ENCODE results near the gene MAOA. TPM values are rescaled to one million over a fixed set of nuclear protein-coding genes. Genes with fewer than 3 reads are reported as not detected.
"Not testable (repeated sequence)": the region's sequence is repeated elsewhere in the genome, so short reads cannot be mapped to it uniquely, and the experiment has no call there.

MAOA gene
- 100 to 1,000 TPM; 307 to 349 TPM for total RNA-seq

DNA sequence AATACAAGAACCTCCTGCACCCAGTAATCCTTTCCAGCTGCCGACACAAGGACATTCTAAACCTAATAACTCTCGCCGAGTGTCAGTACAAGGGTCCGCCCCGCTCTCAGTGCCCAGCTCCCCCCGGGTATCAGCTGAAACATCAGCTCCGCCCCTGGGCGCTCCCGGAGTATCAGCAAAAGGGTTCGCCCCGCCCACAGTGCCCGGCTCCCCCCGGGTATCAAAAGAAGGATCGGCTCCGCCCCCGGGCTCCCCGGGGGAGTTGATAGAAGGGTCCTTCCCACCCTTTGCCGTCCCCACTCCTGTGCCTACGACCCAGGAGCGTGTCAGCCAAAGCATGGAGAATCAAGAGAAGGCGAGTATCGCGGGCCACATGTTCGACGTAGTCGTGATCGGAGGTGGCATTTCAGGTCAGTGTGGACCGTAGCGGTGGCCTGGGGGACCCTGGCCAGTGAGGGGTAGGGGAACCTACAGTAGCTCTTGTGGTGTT lies at the start of gene MAOA:
Gene MAOA (plus strand): TSS at position 295 of the 490 bp plus-strand sequence. CDS start 43 bp downstream, at position 338.
- DNase-seq = peak; percentile 93
- Histone ChIP-seq H3K27ac (peak within 1 kb of the TSS; percentile 83), H3K27me3 (no peaks in the 10 kb centered on the region), H3K4me1 (no peaks in the 10 kb centered on the region), H3K4me3 (peak within 1 kb of the TSS; percentile 60), H3K36me3 (no peaks in the 10 kb centered on the region), H3K9ac (ENCODE audit: low read depth in 2 of 2, low read length in 2 of 2) (peak within 1 kb of the TSS; percentile 86 to 87), H3K9me3 (no peaks in the 10 kb centered on the region)
- intact Hi-C loops (cut with DNase I) = no loop called here
- TF ChIP-seq CTCF (IDR thresholded peaks at IDR 0.05) = no peak

DNA sequence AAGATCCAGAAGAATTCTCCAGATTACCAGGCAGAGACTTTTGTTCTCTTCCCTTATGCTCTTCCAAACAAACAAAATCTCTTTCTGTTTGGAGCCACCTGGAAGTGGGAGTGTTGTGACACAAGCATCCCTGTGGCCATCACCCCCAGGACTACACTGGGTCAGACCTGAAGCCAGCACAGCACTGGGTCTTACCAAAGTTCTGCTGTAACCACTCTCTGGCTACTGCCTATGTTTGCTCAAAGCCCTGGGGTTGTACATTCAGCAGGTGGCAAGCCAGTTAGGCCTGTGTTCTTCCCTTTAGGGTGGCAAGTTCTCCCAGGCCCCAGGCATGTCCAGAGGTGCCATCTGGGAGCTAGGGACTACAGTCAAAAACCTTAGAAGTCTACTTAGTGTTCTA lies 43.7 kb upstream of the MAOA start:
- TF ChIP-seq CTCF (IDR thresholded peaks at IDR 0.05) = no peak
- Histone ChIP-seq H3K9ac (ENCODE audit: low read depth in 2 of 2, low read length in 2 of 2) (no peak overlapping the region), H3K9me3 (no peaks in the 10 kb centered on the region), H3K4me1 (no peaks in the 10 kb centered on the region), H3K4me3 (no peak overlapping the region), H3K27ac (no peak overlapping the region), H3K27me3 (no peaks in the 10 kb centered on the region), H3K36me3 (no peaks in the 10 kb centered on the region)
- no peak for DNase-seq
- intact Hi-C loops (cut with DNase I) = no loop called here

DNA sequence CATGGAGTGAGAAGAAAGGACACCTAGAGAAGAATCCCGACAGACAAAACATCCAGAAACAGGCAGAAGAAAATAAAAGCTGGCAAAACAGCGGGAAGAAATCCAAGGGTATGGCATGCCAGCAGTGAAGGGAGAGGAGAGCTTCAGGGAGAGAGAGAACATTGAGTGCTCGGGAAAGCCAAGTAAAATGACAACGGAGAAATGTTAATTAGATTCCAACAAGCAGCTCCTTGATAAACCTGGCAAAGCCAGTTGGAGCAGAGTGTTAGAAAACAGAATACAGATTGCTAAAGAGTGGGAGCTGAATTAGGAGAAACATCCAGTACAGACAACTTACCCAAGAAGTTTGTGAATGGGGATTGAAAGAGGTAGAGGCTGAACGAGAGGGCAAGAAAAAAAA lies 40.4 kb upstream of the MAOA start:
- Histone ChIP-seq H3K36me3 (no peaks in the 10 kb centered on the region), H3K9ac (ENCODE audit: low read depth in 2 of 2, low read length in 2 of 2) (no peak overlapping the region), H3K4me3 (no peak overlapping the region), H3K27me3 (no peaks in the 10 kb centered on the region), H3K4me1 (no peaks in the 10 kb centered on the region), H3K27ac (no peak overlapping the region), H3K9me3 (no peaks in the 10 kb centered on the region)
- intact Hi-C loops (cut with DNase I) = no loop called here
- no peak for DNase-seq
- no peak for TF ChIP-seq CTCF (IDR thresholded peaks at IDR 0.05)

DNA sequence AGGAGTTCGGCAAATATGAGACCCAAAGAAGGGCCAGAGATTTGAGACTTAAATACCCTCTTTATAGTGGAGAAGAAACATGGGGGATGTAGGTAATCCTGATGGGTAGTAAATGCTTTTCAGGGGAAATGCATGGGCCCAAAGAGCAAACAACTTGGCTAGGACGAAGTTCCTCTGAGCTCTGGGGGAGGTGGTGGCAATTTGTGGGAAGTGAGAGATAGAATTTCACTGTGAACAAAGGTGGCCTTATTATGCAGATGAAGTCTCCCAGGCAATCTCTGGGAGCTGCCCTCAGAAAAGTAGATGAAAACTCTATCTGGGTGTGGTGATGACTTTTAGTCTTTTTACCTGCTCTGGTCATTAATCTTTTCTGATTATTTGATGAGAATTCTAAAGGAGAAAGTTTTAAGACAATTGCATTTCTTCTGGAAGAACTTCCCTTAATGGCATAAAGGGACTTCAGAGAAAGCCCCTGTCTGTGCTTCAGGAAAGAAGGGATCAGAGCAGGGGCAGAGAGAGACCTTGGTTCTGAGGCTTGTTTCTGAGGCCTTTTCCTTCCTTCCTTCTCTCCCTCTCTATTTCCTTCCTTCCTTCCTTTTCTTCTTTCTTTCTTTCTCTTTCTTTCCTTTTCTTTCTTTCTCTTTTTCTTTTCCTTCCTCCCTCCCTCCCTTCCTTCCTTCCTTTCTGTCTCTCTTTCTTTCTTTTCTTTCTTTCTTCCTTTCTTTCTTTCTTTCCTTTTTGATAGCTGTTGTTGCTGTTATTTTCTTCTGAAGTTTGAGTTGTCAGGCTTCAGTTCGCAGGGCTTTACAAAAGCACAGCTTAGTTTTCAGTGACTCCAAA lies 37.5 kb upstream of the MAOA start:
- peak; percentile 45 for DNase-seq
- H3K36me3 ChIP-seq = no peaks in the 10 kb centered on the region
- H3K9ac ChIP-seq (ENCODE audit: low read depth in 2 of 2, low read length in 2 of 2) = no peak overlapping the region
- H3K27ac ChIP-seq = peak overlapping the region; percentile 39
- H3K9me3 ChIP-seq = no peaks in the 10 kb centered on the region
- H3K4me1 ChIP-seq = no peaks in the 10 kb centered on the region
- intact Hi-C loops (cut with DNase I) = no loop called here
- H3K27me3 ChIP-seq = no peaks in the 10 kb centered on the region
- TF ChIP-seq CTCF (IDR thresholded peaks at IDR 0.05) = no peak
- no peak overlapping the region for H3K4me3 ChIP-seq

DNA sequence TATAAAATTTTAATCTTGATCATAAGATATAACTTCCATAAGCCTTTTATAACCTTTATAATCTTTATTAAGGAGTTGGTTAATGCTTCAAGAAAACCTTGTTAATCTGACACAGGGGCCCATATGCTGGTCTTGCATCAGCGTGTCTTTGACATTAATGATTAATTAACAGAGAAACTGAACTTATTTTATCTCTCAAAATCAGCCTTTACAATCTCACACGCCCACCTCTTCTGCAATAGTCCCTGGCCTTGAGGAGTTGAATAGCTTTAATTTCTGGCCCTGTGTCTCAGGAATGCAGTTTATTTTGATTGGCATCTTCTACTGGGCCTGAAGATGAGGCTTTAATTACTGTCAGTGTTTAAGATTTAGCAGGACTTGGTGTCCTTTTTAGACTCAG lies 36.2 kb upstream of the MAOA start:
- H3K9ac ChIP-seq (ENCODE audit: low read depth in 2 of 2, low read length in 2 of 2); DNase-seq; H3K9me3 ChIP-seq; H3K4me3 ChIP-seq; H3K27ac ChIP-seq; H3K36me3 ChIP-seq; intact Hi-C loops (cut with DNase I); H3K27me3 ChIP-seq; H3K4me1 ChIP-seq: not testable (repeated sequence)

DNA sequence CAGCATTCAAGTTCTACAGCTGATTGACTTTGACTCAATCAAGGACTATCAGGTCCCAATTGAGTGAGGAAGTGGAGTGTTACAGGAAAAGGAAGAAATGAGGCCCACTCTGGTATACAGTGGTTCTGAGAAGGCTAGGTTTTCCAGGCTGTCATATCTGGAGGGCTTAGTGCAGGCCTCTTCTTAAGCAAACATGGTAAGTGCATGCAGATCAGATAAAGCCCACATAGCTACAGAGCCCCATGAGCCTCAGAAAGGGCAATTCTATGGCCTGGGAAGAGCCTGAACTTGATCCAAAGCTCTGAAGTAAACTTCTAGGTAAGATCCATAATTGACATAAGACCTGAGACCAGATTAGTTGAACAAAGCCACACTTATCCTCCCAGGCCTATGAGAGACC lies 29.0 kb upstream of the MAOA start:
- Histone ChIP-seq H3K27ac (no peak overlapping the region), H3K4me1 (no peaks in the 10 kb centered on the region), H3K9me3 (no peaks in the 10 kb centered on the region), H3K36me3 (no peaks in the 10 kb centered on the region), H3K27me3 (peaks cover 4% of the 10 kb centered on the region), H3K9ac (ENCODE audit: low read depth in 2 of 2, low read length in 2 of 2) (no peak overlapping the region), H3K4me3 (no peak overlapping the region)
- intact Hi-C loops (cut with DNase I) = no loop called here
- TF ChIP-seq CTCF (IDR thresholded peaks at IDR 0.05) = no peak
- no peak for DNase-seq
